Measurements from ENCODE around the gene CFAP100. TPM values are rescaled to one million over a fixed set of nuclear protein-coding genes. Genes with fewer than 3 reads are reported as not detected.

CFAP100 gene
- total and polyA plus RNA-seq, 10 of the 15 experiments (the other 5 are each of a cell fraction or from before 2014, with no cell fraction given), result 0.04 to 0.27 TPM; not detected in 8

GRCh38 chr3:126395846-126396513, 1.3 kb downstream of the CFAP100 start (continued):
- TF ChIP-seq ZBTB40 (IDR thresholded peaks at IDR 0.05; ENCODE audit: borderline replicate concordance), result no peak
- no peak for TF ChIP-seq NRF1 (conservative IDR thresholded peaks at IDR 0.05; ENCODE audit: low read depth, low read length)
- TF ChIP-seq FOXK2 (IDR thresholded peaks at IDR 0.05), result no peak
- no peak for TF ChIP-seq TCF7 (IDR thresholded peaks at IDR 0.05; ENCODE audit: borderline replicate concordance)

GRCh38 chr3:126396536-126396935, 1.8 kb downstream of the CFAP100 start:
- Histone ChIP-seq H4K20me1 (ENCODE audit: control insufficient read depth, insufficient read depth) (no peaks in the 10 kb centered on the region), H3K4me3 (no peak overlapping the region), H3K9ac (ENCODE audit: control insufficient read depth, insufficient read depth, low read length) (no peak overlapping the region), H3K27me3 (replicated peaks in 1 of 2; ENCODE audit: control insufficient read depth in 2 of 2, insufficient read depth in 2 of 2, low read length in 1 of 2) (no peaks in the 10 kb centered on the region; a peak in 1 of 4 replicates), H3K27ac (ENCODE audit: control insufficient read depth, insufficient read depth) (no peak overlapping the region), H3K4me1 (ENCODE audit: control insufficient read depth, insufficient read depth, low read length) (peaks cover 8% of the 10 kb centered on the region; the same call in 1 of the 2 replicates), H3K79me2 (ENCODE audit: control insufficient read depth, insufficient read depth, low read length) (no peaks in the 10 kb centered on the region), H3K9me3 (replicated peaks; ENCODE audit: control insufficient read depth, insufficient read depth, low read length) (peaks cover 3% of the 10 kb centered on the region; the same call in 1 of the 3 replicates), H2AFZ (ENCODE audit: control insufficient read depth, low read depth, low read length) (no peak overlapping the region), H3K36me3 (ENCODE audit: control insufficient read depth in 2 of 2, insufficient read depth in 2 of 2, low read length in 1 of 2) (no peaks in the 10 kb centered on the region), H3K4me2 (ENCODE audit: control insufficient read depth, insufficient read depth) (no peak overlapping the region)
- ChIA-PET SMC1A (ENCODE audit: uncharacterized antibody, unreplicated experiment) (interaction anchor here (0.8 kb wide), 1 partner anchor 34 kb away, joined by 3 read pairs; no protein-coding TSS in a partner anchor), RAD21 (ENCODE audit: unreplicated experiment) (interaction anchor here (1.1 kb wide), 1 partner anchor 80 kb away, joined by 3 read pairs; the partner anchor contains the start of gene ZXDC), CTCF (no interaction called here), POLR2A (no interaction called here)
- no peak for FAIRE-seq
- 43% methylated on average over 5 of the region's 5 CpGs for WGBS (ENCODE audit: insufficient coverage, insufficient replicate concordance, low lambda C conversion rate, missing lambda C conversion rate)
- in situ Hi-C loops (cut with MboI) (loop anchor here (10.0 to 25.0 kb wide), 2 partner anchors 109 to 262 kb away; no protein-coding TSS in a partner anchor), intact Hi-C loops (cut with micrococcal nuclease; ENCODE audit: unreplicated experiment) (no loop called here)
- BruUV-seq (replicated peaks), result no TSS peak
- no peak for ATAC-seq
- no peak for TF ChIP-seq WRNIP1 (IDR thresholded peaks at IDR 0.05; ENCODE audit: borderline replicate concordance, low read depth, low read length)
- no peak for DNase-seq (ENCODE audit: low read depth, low spot score)

Data from GM12878 (cell line).